CD4-positive, alpha-beta T cell treated with Interleukin-4 for 4 hours (primary cell): ENCODE results near the gene GMPPB.
"Not testable (repeated sequence)": the region's sequence is repeated elsewhere in the genome, so short reads cannot be mapped to it uniquely, and the experiment has no call there.

Source experiments
- DNase-seq: peaks from one replicate; pipeline ENCODE4 v3.0.0-alpha.2; 2020

Gene GMPPB

DNA sequence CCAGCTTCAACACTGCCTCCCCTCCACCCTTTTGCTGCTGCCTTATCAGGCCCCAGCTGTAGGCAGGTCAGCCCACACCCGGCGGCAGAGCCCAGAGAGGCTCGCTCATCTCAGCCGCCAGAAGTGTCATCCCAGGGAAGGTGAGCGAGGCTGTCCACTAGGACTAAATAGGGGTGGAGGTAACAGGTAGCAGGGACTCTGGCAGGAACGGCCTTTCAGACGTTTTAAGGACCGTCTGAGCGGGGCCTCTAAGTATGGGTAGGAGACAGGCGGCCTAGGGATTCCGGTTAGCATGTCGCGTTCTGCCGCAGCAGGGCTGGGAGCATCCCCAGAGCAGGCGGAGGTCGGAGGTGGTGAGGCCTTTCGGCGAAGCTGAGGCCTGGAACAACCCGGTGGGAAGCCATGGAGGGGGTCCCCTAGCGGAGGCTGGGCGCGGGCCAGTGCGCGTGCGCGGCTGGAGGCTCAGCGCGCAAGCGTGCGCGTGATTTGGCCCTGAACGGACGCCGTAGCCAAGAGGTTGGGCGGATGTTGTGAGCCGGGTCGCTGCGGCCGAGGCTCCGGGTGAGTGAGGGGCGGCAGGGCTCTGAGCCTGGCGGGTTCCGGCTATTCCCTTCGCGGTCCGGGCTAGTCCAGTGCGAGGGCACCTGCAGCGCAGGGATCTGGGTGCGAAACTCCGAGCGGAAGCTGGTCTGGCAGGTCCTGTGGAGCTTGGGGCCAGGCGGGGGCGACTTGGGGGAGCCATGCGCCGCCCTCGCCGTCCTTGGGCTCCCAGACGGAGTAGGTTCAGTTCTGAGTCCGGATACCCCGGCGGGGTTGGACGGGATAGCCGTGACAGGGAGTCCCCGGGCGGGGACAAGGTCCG is 34.5 kb downstream of the GMPPB start, which contains the start of the genes MST1 and RNF123:
Gene MST1 (minus strand): TSS at position 429 of the 862 bp plus-strand sequence. CDS start 783 bp downstream, outside the sequence.
Gene RNF123 (plus strand): TSS at position 512 of the 862 bp plus-strand sequence. CDS start 1,609 bp downstream, outside the sequence.
- peak; percentile 91 for DNase-seq

DNA sequence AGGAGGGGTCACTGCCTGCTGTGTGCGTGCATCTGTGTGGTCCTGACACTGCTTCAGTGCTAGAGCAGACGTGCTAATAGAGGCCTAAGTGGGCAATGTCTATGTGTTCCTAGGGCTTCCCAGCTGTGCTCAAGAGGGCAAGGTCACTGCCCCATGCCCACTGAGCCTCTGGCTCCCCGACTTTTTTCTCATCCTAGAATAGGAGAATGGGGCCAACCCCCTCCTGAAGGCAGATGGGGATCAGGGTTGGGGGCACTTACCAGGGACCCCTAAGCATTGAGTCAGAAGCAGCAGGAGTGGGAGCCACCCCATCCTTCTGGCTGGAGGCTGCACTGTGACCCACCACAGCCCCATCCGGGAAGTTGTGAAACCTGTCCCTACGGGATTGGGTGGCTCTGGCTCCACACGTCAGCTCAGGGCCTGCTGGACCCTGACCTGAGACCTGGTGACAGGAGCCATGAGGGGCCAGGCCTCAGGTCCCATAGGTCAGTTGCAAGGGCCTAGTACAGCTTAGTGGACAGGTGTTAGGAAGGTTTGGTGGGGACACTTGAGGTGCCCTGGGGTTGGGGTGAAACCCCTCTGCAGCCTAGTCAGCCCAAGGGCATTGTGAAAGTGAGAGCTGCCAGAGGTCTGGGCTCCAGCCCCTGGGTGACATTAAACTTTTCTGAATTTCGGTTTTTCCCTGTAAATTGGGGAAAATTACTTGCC is 35.3 kb downstream of the GMPPB start:
- DNase-seq, result not testable (repeated sequence)

- not testable (repeated sequence) for DNase-seq
Observed at GRCh38 chr3:49687424-49687795, 36.3 kb downstream of the GMPPB start.

DNA sequence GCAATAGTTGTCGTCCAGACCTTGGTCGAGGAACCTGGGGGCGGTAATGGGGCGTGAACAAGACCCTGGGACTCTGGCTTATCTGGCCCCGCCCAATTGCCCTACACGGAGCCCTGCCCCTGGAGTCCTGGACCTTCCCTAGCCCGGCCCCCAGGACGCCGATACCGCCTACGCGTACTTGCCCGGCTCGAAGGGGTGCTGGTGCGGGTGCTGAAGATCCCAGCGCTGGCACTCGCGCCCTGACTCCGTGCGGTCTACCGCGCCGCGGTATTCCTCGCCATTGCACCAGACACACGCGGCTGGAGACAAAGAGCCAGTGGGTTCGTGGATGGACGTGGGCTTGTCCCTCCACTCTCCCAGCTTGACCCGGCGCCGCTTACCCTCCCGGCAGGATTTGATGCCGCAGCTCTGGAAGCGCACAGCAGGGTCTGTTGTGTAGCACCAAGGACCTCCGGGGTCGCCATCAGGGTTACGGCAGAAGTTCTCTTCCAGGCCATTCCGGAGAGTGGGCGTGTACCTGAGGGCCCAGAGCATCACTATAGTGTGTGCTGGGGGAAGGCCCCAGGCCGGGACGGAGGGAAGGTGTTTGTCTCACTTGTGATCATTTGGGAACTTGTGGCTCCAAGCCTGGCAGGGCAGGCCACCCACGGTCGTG is 36.9 kb downstream of the GMPPB start:
- DNase-seq, result peak; percentile 10

DNA sequence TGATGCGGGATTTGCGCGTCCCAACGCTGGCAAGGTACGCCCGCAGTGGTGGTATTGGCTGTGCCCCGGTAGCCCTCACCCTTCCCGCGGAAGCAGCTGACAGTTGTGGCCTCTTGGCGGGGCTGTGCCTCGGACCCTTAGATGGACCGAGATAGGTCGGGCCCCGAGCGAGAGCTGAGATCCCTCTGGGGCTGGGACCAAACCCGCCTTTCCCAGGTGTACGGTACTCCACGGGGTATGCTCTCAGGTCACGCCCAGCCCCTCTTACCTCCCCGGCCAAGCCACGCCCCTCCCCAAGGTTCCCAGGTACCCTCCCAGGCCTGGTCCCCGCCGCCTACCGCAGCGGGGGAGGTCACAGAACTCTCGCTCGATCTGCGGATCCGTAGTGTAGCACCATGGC is 37.4 kb downstream of the GMPPB start:
- peak; percentile 11 for DNase-seq

DNA sequence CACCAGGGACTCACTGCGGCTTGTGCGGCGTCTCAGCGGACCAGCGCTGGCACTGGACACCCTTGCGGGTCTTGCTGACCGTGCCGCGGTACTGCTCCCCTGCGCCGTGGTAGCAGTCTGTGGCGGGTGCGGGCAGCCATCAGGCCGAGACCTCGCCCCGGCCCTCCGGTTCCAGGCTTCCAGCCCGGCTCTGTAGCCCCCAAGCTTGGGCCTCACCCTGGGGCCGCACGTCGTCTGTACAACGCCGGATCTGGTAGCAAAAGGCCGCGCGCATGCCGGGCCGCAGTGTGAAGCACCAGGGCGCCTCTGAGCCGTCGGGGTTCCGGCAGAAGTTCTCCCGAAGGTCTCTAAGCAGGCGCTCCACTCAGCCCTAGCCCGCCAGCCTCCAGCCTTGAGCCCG is 37.9 kb downstream of the GMPPB start:
- DNase-seq, result not testable (repeated sequence)

DNA sequence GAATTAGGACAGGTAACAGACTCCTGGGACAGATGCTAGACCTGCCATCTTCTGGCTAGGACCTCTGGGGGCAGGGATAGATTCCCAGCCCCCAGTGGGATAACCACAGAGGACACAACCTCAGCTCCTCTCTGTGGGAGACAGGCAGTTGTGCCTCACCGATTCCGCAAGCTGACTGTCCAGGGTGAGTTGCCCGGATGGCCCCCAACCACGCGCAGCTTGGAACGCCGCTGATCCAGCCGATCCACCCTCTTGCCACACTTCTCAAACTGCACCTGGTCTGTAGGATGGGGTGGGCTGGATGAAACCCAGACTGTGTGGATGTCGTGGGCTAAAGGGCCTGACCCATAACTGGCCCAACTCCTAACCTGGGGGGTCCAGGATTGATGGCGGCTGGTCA is 38.6 kb downstream of the GMPPB start:
- DNase-seq, result not testable (repeated sequence)

DNA sequence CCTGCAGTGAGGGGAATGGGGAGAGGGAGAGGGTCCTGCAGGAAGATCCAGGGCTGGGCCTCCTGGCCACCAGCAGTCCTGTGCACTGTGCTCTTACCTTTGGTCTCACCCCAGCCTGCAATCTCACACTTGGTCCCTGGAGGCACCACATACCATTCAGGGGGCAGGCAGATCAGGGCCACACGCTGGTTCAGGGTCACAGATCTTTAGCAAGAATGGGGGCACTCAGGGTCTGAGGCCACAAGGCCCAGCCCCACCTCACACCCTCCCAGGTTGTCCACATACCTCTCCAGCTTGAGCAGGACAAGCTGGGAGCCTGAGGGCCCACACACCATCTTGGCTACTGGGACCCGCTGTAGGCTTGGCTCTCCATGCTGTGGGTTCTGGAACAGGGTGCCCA is 39.3 kb downstream of the GMPPB start:
- DNase-seq, result not testable (repeated sequence)

- DNase-seq, result no peak
Observed at GRCh38 chr3:49683162-49683561, 40.6 kb downstream of the GMPPB start.

DNA sequence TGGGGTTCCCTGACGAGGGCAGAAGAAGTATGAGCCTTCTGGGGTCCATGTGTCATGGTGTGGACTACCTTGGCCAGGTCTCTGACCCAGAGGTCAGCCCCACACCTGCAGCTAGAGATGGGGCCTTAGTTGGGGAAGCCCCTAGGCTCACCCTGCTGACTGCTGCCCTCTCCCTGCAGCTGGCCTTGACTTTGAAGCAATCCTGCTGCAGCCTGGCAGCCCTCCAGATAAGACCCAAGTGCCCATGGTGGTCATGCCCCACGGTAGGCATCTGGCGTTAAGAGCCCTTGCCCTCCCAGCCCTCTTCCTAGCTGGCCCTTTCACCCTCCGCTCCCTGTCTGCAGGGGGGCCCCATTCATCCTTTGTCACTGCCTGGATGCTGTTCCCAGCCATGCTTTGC is 42.2 kb downstream of the GMPPB start:
- DNase-seq, result no peak

GRCh38 chr3:49681232-49681522 is 42.6 kb downstream of the GMPPB start:
- DNase-seq, result no peak

GRCh38 chr3:49680493-49681231 is 43.1 kb downstream of the GMPPB start:
- DNase-seq, result no peak

DNA sequence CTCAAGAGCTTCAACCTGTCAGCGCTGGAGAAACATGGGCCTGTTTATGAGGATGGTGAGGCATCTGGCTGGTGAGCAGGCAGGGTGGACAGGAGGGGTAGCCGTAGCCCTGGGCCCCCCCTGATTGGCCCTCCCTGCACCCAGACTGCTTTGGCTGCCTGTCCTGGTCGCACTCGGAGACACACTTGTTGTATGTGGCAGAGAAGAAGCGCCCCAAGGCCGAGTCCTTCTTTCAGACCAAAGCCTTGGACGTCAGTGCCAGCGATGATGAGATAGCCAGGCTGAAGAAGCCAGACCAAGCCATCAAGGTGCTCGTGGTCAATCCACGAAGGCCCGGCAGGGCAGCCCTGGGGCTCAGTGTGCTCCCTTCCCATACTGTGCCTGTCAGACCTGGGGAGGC is 47.8 kb downstream of the GMPPB start:
- no peak for DNase-seq

DNA sequence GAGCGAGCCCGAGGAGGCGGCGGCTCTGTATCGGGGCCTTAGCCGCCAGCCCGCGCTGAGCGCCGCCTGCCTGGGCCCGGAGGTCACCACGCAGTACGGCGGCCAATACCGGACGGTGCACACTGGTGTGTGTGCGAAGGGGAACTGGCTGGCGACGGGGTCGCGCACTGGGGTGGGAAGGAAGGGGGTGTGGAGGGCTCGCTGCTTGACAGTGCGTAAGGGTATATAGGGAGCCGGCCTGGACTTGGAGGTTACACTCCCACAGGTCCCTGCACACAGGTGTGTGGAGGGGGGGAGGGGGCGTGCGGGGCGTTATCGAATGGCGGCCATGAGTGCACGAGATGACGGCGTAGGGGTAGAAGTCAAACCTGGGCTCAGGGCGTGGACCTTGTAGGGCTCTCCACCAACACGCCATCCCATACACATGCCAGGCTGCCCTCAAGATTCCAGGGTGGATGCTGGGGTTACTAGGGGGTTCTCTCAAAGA is 49.2 kb downstream of the GMPPB start:
- no peak for DNase-seq

- peak; percentile 98 for DNase-seq
Observed at GRCh38 chr3:49673715-49674496, 49.8 kb downstream of the GMPPB start, which contains the start of gene APEH. Gene APEH (plus strand): TSS chr3:49674351. CDS start chr3:49674402, 51 bp downstream.

- DNase-seq, result no peak
Observed at GRCh38 chr3:49673121-49673714, 50.5 kb downstream of the GMPPB start.

DNA sequence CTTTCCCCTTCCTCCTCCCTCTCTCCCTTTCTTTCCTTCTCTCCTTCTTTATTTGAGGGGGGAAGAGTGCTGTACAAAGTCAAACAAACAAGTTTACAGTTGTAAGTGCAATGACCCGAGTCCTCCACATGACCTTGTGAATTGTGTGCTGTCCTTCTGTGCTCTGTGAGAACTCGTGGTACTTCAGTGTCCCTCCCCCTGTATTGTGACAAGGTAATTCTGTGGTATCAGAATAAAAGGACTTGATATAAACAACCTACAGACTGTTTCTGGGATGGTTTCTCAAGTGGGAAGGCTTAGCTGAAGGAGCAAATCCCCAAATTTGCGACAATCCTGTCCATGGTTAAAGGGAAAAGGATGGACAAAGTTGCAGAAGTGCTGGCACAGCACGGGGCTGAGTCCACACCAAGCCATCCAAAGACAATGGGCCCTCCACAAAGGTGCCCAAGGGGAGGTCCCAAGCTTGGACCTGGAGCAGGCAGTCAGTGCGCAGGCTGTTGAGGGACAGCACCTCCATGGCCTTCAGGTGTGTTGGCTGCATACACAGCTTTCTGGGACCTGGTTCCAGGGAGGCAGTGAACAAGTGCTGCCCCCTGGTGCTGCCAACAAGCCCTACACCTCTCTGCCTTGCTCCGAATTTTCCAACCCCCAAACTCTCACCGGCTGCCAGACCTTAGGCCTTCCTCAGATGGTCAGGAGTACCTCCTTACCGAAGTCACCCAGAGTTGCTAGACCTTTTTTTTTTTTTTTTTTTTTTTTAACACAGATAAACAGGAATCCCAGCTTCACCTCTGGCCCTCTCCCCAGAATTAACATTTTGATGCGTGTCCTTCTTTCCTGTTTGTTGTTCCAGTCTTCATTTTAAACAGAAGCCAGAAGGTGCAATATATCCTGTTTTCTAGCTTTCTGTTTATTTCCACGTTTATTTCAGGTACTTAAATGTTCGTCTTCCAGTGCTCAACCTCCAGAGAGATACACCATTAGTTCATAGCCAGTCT is 52.2 kb downstream of the GMPPB start:
- peak; percentile 70 for DNase-seq

DNA sequence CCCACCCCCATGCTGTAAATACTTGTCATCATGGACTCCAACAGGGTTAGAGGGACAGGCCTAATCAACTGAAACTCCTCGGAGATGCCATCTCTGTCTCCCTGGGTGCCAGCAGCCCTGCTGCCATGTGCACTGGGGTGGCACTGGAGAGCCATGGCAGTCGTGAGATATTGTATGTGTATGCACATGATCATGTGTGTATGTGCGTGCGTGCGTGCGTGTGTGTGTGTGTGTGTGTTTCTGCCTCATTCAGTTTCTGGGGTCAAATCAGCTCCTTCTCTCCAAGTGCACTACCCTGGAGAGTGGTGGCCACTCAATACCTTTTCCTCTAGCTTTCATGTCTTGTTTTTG is 52.8 kb downstream of the GMPPB start:
- no peak for DNase-seq
